NCI-H82 (cell line): ENCODE results near the gene ZNF692.
"Not testable (repeated sequence)": the region's sequence is repeated elsewhere in the genome, so short reads cannot be mapped to it uniquely, and the experiment has no call there.

ENCODE experiments used
- DNase-seq: peaks from one replicate; lab custom pipeline; 2025; lab: John Stamatoyannopoulos, UW

The ZNF692 gene

DNA sequence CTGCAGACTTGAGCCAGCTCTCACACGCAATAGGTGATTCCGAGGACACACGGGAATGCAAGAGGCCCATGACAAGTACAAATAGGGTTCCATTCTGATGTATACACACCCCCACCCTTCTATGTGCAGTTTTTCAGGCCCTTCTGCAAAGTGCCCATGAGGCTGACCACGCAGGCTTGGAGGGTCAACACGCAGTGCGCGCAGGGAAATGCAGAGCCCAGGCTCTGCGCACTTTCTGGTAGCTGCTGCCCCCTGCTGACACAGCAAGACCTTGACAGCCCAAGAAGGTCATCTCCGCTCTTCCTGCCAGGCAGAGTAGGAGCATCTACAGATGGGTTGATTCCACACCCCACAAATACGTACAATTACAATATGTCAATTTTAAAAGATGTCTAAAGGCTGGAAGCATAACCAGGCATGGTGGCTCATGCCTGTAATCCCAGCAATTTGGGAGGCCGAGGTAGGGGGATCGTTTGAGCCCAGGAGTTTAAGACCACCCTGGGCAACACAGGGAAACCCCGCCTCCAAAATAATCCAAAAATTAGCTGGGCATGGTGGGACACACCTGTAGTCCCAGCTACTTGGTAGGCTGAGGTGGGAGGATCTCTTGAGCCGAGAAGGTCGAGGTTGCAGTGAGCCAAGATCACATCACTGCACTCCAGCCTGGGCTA is 51.7 kb downstream of the ZNF692 start:
- DNase-seq: peak; percentile 75

DNA sequence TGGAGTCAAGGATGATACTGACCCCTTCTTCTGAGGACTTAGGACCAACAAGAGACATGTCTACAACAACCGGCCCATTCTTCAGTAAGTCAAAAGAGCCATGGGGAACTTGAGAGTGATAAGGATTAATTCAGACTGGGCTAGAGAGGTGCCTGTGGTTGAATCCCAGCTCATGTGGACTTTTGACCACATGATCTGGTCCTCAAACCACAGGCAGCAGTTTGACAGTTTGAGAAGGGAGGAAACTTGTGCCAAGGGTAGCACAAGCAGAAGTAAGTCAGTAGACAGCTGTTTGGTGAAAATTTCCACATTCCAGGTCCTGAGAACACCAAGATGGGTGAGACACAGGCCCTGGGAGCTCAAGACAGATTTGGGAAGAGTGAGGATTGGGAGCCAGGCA is 53.0 kb downstream of the ZNF692 start:
- no peak for DNase-seq

DNA sequence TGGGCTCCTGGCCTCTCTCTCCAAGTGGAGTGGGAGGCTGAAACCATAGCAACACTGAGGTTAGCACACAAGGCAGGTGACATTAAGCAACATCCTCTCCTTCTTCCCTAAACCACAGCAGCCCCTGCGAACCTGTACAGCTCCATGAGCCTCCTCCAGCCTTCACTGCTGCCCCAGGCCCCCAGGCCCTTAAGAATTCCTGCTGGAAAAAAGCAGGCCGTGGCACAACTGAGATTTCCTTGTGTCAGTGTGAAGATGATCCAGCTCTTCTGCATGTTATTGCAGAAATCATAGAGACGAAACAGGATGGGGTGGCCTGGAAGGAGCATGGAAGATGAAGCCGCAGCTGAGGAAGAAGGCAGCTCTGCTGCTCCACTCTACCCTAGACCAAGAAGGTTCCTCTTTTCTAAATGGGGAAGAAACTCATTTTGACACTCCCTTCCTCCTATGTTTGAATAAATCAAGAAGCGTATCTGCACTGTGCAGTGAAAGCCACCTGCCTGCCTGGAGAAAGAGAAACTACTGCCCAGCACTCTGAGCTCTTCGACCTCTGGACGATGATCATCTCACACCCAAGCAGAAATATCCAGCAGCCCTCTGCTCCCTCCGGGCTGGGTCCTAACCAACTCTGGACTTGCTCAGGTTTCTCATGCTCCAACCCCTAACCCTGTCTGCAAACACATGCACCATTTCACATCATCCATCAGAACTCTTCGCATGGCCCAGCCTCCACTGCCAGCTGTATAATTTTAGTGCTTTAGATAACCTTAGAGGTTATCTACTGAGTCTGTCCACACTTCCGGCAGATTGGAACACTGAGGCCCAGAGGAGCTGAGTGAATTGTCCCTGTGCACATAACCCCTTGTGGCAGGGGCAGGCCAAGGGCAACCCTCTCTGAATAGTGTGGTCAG is 53.9 kb downstream of the ZNF692 start:
- no peak for DNase-seq

DNA sequence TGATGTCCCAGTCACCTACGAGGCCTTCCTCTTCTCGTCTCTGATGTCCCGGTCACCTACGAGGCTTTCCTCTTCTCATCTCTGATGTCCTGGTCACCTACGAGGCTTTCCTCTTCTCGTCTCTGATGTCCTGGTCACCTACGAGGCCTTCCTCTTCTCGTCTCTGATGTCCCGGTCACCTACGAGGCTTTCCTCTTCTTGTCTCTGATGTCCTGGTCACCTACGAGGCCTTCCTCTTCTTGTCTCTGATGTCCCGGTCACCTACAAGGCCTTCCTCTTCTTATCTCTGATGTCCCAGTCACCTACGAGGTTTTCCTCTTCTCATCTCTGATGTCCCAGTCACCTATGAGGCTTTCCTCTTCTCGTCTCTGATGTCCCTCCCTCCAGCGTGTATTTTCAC is 55.4 kb downstream of the ZNF692 start:
- not testable (repeated sequence) for DNase-seq

DNA sequence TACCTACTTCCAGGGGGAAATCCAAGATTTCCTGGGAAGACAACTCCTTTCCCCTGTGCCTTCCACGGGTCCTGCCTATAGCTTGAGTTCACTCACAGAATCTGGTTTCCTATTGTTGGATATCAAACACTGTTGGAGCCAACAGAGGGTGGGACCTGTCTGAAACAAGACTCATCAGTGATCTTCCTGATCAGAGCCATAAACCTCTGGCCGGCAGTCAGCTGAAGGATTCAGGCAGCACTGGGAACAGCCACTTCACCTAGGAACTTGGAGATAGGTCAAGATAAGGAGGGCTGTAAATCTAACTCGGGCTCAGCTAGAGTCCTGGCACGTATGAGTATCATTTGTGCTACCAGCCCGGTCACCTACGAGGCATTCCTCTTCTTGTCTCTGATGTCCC is 56.4 kb downstream of the ZNF692 start:
- DNase-seq: no peak

DNA sequence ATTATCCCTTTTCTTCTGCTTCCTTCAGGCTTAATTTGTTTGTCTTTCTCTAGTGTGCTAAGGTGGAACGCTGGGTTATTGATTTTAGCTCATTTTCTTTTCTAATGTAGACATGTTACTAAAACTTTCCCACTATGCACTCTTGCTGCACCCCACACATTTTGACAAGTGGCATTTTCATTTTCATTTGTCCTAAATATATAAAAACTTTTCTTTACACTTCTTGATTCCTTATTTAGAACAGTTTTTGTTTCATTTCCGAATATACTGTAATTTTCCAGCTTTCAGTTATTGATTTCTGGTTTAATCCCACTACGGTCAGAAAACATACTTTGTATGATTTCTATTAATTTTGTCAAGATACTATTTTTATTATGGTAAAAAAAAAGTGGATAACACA is 58.4 kb downstream of the ZNF692 start:
- DNase-seq: no peak
